ENCODE data around the gene CHTF18.
"Not testable (repeated sequence)": the region's sequence is repeated elsewhere in the genome, so short reads cannot be mapped to it uniquely, and the experiment has no call there.

Gene CHTF18

DNA sequence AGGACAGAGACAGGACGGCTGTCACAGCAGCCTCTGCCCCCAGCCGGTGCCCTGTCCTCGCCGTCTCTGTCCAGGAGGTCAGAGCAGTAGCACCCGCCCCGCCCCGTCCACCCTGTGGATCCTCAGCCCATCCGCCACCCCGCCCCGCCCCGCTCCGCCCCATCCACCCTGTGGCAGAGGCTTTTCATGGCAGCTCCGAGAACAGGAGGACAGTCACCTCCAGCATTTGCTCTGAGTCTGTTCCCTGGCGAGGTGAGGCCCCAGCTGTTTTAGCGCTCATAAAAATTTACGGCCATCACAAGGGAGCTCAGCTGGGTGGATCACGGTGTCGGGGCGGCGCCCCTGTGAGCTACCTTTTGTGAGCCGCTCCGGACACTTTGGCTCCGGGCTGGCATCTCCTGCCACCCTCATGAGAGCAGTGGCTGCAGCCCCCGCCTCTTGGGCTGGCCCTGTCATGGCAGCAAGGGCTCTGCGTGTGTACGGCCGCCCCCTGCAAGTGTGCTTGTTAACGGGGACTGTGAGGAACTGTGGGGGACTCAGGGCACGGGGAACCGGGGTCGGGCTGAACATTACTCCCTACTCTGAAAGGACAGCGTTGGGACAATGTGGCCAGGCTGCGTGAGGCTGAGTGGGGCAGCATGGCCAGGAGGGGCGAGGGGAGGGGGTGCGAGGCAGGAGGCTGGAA lies 44.4 kb downstream of the CHTF18 start:
- no peak for DNase-seq

DNA sequence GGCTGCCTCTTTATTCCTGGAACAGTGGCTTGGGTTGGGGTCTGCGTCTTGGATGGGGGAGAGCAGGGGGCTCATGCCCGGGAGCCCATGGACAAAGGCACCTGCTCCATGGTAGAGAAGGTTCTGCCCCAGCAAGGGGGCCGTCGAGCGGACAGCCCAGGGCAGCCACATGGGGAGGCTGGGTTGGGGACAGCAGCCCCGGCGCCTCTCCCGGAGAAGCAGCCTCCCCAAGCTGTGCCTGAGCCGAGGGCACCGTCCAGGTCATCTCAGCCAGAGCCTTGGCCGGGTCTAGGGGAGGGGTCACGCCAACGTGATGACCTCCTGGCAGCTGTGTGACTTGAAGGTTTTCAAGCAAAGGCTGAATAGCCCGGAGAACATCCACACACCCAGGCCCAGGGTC lies 45.0 kb downstream of the CHTF18 start:
- no peak for DNase-seq

DNA sequence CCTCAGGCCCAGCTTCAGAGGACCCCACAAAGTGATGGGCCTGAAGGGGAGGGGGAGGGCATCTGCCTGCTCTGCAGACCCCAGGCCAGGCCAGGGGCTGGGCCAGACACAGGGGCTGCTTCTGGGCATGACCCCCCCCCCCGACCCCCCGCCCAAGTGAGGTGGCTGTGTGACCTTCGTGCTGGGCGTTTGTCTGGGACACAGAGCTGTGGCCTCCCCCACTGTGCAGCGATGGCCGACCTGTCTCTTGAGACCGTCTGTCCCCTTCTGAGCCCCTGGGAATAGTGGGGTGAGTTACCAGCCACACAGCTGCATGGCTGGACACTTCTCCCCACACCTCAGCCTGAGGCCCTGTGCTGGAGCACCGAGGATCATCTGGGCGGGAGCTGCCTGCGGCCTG lies 47.0 kb downstream of the CHTF18 start:
- no peak for DNase-seq

DNA sequence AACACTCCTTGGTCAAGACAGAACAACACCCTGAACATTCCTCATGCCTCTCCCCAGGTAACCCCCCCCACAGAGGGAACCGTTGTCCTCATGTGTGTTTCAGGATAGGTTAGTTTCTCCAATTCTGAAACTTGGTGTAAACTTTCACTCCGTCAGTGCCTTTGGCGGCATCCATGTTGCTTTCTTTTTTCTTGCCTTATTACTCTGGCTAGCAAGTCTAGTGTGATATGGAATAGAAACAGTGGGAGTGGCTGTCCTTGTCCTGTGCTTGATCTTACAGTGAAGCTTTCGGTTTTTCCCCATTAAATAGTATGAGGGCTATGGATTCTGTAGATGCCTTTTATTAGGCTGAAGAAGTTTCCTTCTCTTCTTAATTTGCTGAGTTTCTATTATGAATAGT lies 47.8 kb downstream of the CHTF18 start:
- DNase-seq: no peak

DNA sequence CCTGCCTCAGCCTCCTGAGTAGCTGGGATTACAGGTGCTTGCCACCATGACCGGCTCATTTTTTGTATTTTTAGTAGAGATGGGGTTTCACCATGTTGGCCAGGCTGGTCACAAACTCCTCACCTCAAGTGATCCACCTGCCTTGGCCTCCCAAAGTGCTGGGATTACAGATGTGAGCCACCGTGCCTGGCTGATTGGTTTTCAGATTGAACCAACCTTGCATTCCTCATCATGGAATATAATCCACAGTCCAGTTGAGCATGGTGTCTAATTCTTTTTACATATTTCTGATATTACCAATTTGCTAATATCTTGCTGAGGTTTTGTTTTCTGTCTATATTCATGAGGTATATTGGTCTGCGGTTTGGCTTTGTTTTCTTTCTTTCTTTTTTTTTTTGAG lies 48.4 kb downstream of the CHTF18 start:
- DNase-seq: not testable (repeated sequence)

DNA sequence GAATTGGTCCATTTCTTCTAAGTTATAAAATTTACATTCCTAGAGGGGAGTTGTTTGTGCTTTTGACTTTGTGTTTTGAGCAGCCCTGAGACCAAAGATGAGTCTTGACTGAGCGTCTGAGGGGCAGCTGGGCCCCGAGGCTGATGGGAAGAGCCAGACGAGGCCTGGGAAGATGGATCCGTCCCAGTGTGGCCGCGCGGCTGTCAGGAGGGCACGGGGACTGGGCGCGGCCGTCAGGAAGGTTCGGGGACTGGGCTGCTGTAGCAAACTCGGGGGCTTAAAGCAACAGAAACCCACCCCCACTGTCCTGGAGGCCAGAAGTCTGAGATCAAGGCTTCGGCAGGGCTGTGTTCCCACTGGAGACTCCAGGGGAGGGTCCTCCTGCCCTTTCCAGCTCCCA lies 50.3 kb downstream of the CHTF18 start:
- DNase-seq: no peak

DNA sequence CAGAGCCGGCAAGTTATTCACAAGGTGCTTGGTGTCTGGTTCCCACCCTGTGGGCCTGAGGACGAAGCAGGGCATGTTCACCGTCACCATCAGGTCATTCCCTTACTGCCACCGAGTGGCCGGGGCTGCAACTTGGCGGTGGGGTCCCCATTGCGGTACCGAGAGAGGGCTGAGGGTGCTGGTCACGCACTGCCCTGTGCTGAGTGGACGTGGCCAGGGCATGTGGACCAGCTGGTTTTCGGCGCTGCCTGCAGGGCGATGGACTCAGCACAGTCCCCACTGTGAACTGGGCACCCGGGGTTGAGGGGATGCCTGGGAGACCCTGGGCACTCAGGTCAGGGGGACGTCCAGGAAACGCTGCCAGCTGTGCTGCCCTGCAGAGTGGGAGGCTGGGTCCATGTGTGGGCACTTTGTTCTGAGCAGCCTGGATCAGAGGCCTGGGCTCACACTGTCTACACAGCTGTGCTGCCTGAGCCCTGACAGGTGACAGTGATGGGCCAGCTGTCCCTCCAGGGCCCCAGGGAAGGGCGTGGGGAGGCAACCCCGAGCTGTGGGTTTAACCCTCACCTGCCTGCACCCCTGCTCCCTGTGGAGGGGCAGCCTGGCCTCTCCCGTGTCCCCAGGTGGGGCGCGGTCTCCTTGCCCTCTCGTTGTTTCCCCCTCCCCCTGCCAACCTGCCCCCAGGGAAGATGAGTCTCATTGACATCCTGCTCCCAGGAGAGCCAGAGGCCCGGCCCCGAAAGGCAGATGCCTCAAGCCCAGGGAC lies 51.4 kb downstream of the CHTF18 start:
- no peak for DNase-seq

DNA sequence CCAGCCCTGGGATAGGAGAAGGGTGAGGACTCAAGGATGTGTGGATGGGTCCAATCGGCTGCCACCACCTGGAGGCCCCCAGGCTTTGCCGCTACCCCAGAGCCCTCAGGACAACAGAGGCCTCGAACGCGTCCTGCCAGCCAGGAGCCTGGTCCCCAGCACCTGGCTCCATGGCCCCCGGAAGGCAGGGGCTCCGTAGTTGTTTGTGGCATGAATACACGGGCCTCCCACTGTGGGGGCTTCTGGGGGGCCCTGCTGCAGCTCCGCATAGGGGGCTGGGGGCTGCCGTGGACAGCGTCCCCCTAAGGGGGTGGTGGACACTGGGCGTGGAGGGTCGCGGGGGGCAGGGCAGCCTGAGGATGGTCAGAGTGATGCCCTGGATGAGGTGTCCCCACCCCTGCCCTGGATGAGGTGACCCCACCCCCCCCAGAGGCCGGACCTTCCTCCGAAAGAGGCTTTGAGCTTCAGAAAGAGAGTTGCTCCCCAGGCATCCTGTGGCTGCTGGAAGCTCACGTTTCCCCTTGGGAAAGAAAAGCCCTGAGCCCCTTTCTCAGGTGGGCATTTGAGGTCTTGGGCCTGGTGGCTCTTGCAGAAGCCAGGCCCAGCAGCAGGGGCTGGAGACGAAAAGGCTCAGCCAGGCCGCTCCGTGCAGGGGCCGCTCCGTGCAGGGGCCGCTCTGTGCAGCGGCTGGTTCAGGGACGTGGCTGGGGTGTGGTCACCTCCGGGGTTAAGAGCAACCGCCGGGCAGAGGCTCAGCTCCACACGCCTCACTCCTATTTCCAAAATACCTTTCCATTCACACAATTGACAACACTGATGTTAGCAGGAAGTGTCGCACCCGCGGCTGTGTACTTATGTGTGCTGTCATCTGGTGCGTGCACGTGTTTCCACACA lies 52.4 kb downstream of the CHTF18 start:
- no peak for DNase-seq

DNA sequence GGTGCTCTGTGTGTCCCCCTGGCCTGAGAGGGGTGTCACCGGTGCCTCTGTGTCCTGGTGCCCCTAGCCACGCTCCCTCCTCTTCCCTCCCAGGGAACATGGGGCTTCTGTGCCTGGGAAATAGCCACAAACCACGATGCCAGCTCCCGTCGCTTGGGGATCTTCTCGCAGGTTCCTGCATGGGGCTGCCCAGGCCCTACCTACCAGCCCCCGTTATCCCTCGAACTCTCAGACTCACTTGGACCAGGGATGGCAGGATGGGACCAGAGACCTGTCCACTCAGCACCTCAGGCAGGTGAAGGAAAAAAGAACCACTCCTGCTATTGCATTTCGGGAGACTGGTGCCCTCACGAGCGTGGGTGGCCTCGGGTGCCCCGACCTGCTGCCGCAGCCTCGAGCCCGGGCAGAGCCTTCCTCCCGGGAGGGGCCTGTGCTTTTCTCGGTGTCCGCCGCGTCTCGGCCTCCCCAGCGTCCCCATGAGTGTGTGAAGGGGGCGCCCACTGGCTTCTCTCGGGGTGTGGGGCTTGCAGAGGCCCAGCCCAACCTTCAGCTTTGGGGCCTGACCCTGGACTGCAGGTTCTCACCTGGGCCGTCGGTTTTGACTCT lies 53.1 kb downstream of the CHTF18 start:
- DNase-seq: no peak

DNA sequence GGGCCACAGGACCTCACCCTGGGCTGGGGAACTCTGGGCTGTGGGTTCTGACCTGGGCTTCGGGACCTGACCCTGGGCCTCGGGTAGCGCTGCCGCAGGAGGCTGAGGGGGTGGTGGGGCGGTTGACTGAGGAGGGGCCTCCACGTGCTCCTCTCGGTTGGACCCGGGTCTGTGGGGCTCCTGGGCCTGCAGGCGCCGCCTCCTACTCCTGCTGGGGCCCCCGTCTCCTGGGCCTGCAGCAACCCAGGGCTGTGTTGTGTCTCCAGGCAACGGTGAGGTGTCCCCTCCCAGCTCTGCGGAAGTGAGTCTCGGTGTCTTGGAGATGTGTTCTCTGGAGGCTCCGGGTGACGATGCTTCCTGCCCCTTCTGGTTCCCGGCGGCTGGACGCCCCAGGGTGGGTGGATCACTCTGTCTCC lies 53.6 kb downstream of the CHTF18 start:
- no peak for DNase-seq

DNA sequence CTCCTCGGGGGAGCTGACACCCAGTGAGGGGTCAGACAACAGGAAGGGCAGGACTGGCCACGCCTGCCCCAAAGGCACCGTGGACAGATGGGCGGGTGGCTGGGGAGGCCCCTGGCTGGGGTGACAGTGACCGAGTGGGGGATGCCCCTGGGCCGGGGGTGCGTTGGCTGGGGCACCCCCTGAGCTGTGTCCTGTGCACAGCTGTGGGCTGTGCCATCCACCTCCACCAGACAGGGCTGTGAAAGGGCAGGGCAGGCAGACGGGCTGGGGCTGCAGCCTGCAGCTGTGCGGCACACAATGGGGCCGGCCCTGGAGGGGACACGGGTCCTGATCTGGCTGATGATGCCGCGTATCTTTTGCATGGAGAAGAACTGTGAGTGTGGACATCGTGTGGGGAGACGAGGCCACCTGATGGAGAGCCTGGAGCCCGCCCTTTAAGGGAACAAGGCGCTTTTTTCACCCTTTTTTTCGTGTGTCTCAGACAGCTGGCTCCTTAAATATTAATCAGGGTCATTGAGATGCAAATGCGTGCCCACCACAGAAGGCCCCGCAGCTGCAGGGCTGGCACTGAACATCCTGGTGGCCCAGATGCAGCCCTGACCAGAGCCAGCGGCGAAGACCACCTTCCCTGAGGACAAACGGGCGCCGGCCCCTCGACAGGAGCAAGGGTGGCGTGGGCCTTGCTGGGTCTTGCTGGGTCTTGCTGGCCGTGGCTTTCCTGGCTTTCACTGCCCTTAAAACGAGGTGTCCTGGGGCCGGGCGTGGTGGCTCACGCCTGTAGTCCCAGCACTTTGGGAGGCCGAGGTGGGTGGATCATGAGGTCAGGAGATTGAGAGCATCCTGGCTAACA lies 54.5 kb downstream of the CHTF18 start:
- DNase-seq: no peak

DNA sequence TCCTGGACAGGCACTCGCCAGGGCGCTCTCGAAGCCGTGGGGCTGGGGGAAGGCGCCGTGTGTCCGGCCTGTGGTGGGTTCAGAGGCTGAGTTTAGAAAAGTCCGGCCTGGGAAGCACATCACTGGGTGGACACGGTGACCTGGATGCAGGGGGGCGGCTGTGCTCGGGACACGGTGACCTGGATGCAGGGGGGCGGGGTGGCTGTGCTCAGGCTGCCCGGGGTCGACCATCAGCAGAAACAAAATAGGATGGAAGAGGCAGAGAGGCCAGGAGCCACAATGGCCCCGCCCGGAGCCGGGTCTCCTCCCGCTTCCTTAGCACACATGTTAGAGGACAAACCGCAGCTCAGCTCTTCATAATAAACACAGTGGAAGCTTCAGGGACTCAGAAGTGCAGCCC lies 55.4 kb downstream of the CHTF18 start:
- DNase-seq: no peak

DNA sequence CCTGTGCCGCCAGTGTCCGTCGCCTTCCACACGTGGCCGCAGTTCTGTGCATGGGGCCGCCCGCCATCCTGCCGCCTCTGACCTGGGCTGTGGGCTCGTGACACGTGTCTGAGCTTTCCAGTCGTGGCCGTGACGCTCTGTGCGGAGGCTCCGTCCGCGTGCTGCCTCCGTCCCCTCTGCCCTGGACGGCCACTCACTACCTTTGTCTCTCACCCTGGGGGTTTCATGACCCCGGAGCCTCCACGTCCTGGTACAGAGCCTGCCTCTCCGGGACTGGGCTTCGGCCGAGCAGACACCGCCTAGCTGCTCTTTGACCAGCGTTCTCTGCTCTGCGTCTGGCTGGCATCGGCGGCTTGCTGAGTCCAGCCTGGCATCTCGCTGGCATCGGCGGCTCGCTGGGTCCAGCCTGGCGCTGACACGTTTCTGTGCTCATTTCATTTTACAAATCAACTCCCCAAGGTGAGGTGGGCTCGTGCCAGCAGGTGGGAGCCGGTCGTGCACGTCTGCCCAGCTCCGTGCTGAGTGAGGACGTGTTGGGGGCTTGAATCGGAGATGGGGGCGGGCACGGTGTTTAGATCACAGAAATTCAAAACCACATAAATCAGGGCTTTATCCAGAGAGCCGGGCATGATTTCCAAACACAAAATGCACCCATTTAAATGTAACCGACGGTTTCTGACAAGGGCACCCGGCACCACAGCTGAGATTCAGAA lies 56.4 kb downstream of the CHTF18 start:
- no peak for DNase-seq

DNA sequence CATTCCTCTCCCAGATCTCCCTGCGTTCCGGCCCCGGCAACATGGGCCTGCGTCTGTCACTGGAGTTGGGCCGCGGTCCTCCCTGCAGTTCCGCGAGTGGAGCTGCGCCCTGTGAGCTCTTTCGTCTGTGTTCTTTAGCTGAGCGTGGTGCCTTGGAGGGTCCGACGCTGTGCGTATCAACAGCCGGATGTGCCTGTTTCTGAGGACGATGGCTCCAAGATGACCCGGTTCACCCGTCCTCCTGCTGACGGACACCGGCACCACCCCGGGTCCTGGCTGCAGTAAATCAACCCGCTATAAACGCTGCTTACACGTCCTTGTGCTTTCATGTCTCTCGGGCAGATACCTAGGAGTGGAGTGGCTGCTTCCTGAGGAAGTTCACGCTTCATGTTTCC lies 56.9 kb downstream of the CHTF18 start:
- no peak for DNase-seq

DNA sequence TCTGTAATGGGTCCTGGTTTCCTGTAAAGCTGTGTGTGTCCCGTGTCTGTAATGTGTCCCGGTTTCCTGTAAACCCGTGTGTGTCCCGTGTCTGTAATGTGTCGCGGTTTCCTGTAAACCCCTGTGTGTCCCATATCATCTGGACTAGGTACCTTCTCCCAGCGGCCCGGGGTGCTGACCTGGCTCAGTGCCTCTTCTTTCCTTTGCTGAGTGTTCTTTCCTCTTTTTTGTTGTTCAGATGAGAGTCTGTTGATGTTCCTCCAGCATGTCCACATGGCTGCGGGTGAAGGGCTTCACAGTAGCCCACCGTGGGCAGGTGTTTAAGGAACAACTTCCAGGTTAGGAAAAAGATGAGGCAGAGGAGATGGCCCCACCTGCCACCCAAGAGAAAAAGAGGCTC lies 58.7 kb downstream of the CHTF18 start:
- no peak for DNase-seq

Data from activated CD4-positive, alpha-beta T cell treated with anti-CD3 and anti-CD28 coated beads for 1 hour (primary cell).